Activated CD4-positive, alpha-beta memory T cell treated with anti-CD3 and anti-CD28 coated beads, Interleukin-2, amount 10 ng/mL, durations not matched to agents 7 days and 5 days (primary cell): ENCODE measurements around the gene HK1. TPM values are rescaled to one million over a fixed set of nuclear protein-coding genes. Genes with fewer than 3 reads are reported as not detected.
A peak's percentile ranks its signal among the peaks of the same experiment; 100 is the strongest.

Source experiments
- CTCF ChIA-PET: fragments of 350-600 bp; sonication (Branson Sonifier 250); formaldehyde crosslinking; loops from one replicate; lab custom pipeline; 2021; ENCODE audit warnings: antibody characterized with exemption, inconsistent platforms; lab: Charles Lee
- POLR2A ChIA-PET: fragments of 350-600 bp; sonication (Branson Sonifier 250); formaldehyde crosslinking; loops from one replicate; lab custom pipeline; 2021; ENCODE audit warnings: antibody characterized with exemption; lab: Charles Lee
- DNase-seq: peaks from one replicate; pipeline ENCODE4 v3.0.0-alpha.2; 2020
- H3K27ac Mint-ChIP-seq: one replicate; pipeline ENCODE4 v1.8.0; 2021; ENCODE audit warnings: mild to moderate bottlenecking, mixed read lengths
- H3K27me3 Mint-ChIP-seq: one replicate; pipeline ENCODE4 v1.8.0; 2021; ENCODE audit warnings: mixed read lengths
- H3K36me3 Mint-ChIP-seq: one replicate; pipeline ENCODE4 v1.8.0; 2021; ENCODE audit warnings: low read depth, mixed read lengths
- H3K4me1 Mint-ChIP-seq: one replicate; pipeline ENCODE4 v1.8.0; 2021; ENCODE audit warnings: mixed read lengths
- H3K4me3 Mint-ChIP-seq: one replicate; pipeline ENCODE4 v1.8.0; 2021; ENCODE audit warnings: mild to moderate bottlenecking, mixed read lengths
- H3K9me3 Mint-ChIP-seq: one replicate; pipeline ENCODE4 v1.8.0; 2021; ENCODE audit warnings: mixed read lengths
- total RNA-seq, 2 experiments: library from RNA; stranded (reverse); gene quantifications; one replicate each; pipeline ENCODE4 v1.2.3, GENCODE V29; 2021

The HK1 gene
- total RNA-seq, result 100 to 1,000 TPM; 142 to 146 TPM

- DNase-seq, result no peak
- no peak within 1 kb of the TSS for H3K27ac Mint-ChIP-seq
- H3K4me3 Mint-ChIP-seq, result no peak within 1 kb of the TSS
- H3K27me3 Mint-ChIP-seq, result peaks cover 20% of the 10 kb centered on the region
- no peaks in the 10 kb centered on the region for H3K36me3 Mint-ChIP-seq
- CTCF ChIA-PET, result no interaction called here
- no peaks in the 10 kb centered on the region for H3K4me1 Mint-ChIP-seq
- H3K9me3 Mint-ChIP-seq, result no peaks in the 10 kb centered on the region
- POLR2A ChIA-PET, result no interaction called here
Measured at GRCh38 chr10:69278446-69278963, at the start of gene HK1. HK1 (plus strand) TSS chr10:69278496.

DNA sequence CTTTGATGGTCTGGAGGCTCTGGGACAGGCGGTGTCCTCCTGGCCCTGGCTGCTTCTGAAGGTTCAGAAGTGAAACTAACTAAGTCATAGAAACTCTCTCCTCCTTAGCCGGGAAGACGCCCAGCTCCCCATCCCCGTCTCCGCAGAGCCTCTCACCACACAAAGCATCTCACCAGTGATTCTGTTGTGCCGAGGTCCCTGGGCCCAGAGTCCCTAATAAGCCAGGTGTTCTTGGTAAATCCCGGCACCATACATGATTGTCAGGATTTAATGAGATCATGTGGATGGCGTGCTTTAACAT, 48.7 kb upstream of the HK1 start:
- H3K4me3 Mint-ChIP-seq, result peak overlapping the region; percentile 76
- H3K27me3 Mint-ChIP-seq, result peaks cover 3% of the 10 kb centered on the region
- POLR2A ChIA-PET, result interaction anchor here (0.8 to 3.1 kb wide), 19 partner anchors 14 to 328 kb away, joined by 3 to 48 read pairs (median 4); partner anchors contain the start of gene SUPV3L1
- H3K9me3 Mint-ChIP-seq, result no peaks in the 10 kb centered on the region
- CTCF ChIA-PET, result interaction anchor here (0.7 to 2.8 kb wide), 9 partner anchors 9 to 225 kb away, joined by 3 to 17 read pairs (median 10); partner anchors contain the start of gene HKDC1
- peak overlapping the region; percentile 98 for H3K27ac Mint-ChIP-seq
- H3K4me1 Mint-ChIP-seq, result peaks cover 86% of the 10 kb centered on the region
- H3K36me3 Mint-ChIP-seq, result no peaks in the 10 kb centered on the region
- no peak for DNase-seq

GRCh38 chr10:69230128-69230527, 48.2 kb upstream of the HK1 start:
- no peaks in the 10 kb centered on the region for H3K36me3 Mint-ChIP-seq
- ChIA-PET POLR2A (interaction anchor here (0.9 to 3.1 kb wide), 11 partner anchors 14 to 178 kb away, joined by 3 to 48 read pairs (median 6); partner anchors contain the start of gene SUPV3L1), CTCF (interaction anchor here (1.7 to 2.8 kb wide), 4 partner anchors 10 to 163 kb away, joined by 8 to 17 read pairs (median 14); partner anchors contain the start of gene HKDC1)
- DNase-seq, result no peak
- H3K4me1 Mint-ChIP-seq, result peaks cover 82% of the 10 kb centered on the region
- no peaks in the 10 kb centered on the region for H3K9me3 Mint-ChIP-seq
- peaks cover 3% of the 10 kb centered on the region for H3K27me3 Mint-ChIP-seq
- H3K27ac Mint-ChIP-seq, result peak overlapping the region; percentile 98
- peak overlapping the region; percentile 76 for H3K4me3 Mint-ChIP-seq

- peaks cover 3% of the 10 kb centered on the region for H3K27me3 Mint-ChIP-seq
Measured at GRCh38 chr10:69232252-69232651, 46.0 kb upstream of the HK1 start.

GRCh38 chr10:69232736-69233480, 45.4 kb upstream of the HK1 start:
- peak; percentile 34 for DNase-seq

More at GRCh38 chr10:69232252-69232651, 46.0 kb upstream of the HK1 start:
- CTCF ChIA-PET, result interaction anchor here (1.0 to 1.8 kb wide), 4 partner anchors 9 to 275 kb away, joined by 3 to 9 read pairs (median 4); no protein-coding TSS in a partner anchor
- Mint-ChIP-seq H3K36me3 (no peaks in the 10 kb centered on the region), H3K4me3 (no peak overlapping the region), H3K4me1 (peaks cover 70% of the 10 kb centered on the region), H3K27ac (no peak overlapping the region), H3K9me3 (no peaks in the 10 kb centered on the region)
- POLR2A ChIA-PET, result interaction anchor here (0.8 to 2.1 kb wide), 6 partner anchors 10 to 144 kb away, joined by 3 to 6 read pairs (median 6); partner anchors contain the start of gene SRGN
- DNase-seq, result no peak

DNA sequence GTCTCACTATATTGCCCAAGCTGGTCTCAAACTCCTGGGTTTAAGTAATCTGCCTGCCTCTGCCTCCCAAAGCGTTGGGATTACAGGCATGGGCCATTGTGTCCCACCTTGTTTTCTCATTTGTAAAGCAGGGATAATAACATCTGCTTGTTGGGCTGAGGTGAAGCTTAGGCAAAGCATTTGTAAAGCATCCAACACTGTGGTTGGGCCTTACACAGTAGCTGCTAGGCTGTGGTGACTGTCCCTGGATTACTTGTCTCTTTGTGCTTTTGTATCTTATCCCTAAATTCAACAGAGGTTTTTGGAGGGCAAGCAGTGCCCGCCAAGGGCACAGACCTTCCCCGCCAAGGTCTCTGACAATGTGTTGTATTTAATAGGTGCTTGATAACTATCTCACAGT, 43.8 kb upstream of the HK1 start:
- peaks cover 3% of the 10 kb centered on the region for H3K27me3 Mint-ChIP-seq
- ChIA-PET CTCF (interaction anchor here (1.2 to 7.3 kb wide), 2 partner anchors 156 to 173 kb away, joined by 3 to 101 read pairs; no protein-coding TSS in a partner anchor), POLR2A (interaction anchor here (1.0 to 2.1 kb wide), 2 partner anchors 12 to 31 kb away, joined by 5 to 6 read pairs; no protein-coding TSS in a partner anchor)
- H3K4me1 Mint-ChIP-seq, result peaks cover 64% of the 10 kb centered on the region
- no peaks in the 10 kb centered on the region for H3K36me3 Mint-ChIP-seq
- no peak for DNase-seq
- H3K27ac Mint-ChIP-seq, result no peak overlapping the region
- H3K4me3 Mint-ChIP-seq, result no peak overlapping the region
- no peaks in the 10 kb centered on the region for H3K9me3 Mint-ChIP-seq

More at GRCh38 chr10:69232736-69233480, 45.4 kb upstream of the HK1 start:
- Mint-ChIP-seq H3K9me3 (no peaks in the 10 kb centered on the region), H3K4me1 (peaks cover 70% of the 10 kb centered on the region), H3K36me3 (no peaks in the 10 kb centered on the region), H3K27me3 (peaks cover 3% of the 10 kb centered on the region), H3K27ac (peak overlapping the region; percentile 50), H3K4me3 (peak overlapping the region; percentile 65)
- POLR2A ChIA-PET, result interaction anchor here (0.7 to 2.1 kb wide), 4 partner anchors 17 to 108 kb away, joined by 3 to 6 read pairs (median 6); no protein-coding TSS in a partner anchor
- CTCF ChIA-PET, result interaction anchor here (0.8 to 1.8 kb wide), 5 partner anchors 34 to 275 kb away, joined by 3 to 9 read pairs (median 3); no protein-coding TSS in a partner anchor

DNA sequence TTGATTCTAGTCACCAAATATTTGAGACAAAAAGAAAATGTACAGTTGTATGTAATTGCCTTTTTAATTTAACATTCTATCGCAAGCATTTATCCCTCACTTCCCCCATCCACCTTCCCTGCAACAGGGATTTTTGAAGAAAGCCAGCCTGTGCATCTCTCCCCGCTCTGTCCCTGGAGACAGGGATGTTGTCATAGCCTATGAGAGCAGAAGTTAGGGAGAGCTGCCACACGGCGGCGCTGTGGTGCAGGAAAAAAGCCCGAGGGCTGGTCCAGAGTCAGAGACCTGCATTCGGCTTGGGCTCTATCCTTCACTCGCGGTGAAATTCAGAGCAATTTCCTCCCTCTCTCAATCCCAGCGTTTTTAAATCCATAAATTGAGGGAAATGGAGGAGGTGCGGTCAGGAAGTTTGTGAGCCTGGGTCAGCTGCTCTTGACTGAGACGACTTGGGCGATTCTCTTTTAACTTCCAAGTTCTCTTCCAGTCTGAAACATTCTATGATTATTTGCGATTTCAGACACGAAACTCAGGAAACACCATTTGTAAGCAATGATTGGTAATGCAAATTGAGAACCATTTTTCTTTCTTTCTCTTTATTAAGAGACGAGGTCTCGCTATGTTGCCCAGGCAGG, 40.7 kb upstream of the HK1 start:
- Mint-ChIP-seq H3K36me3 (peaks cover 2% of the 10 kb centered on the region), H3K4me3 (no peak overlapping the region), H3K27me3 (no peaks in the 10 kb centered on the region), H3K27ac (no peak overlapping the region), H3K4me1 (peaks cover 63% of the 10 kb centered on the region), H3K9me3 (no peaks in the 10 kb centered on the region)
- POLR2A ChIA-PET, result no interaction called here
- CTCF ChIA-PET, result interaction anchor here (0.6 to 7.3 kb wide), 11 partner anchors 9 to 233 kb away, joined by 3 to 101 read pairs (median 5); no protein-coding TSS in a partner anchor
- peak; percentile 91 for DNase-seq

DNA sequence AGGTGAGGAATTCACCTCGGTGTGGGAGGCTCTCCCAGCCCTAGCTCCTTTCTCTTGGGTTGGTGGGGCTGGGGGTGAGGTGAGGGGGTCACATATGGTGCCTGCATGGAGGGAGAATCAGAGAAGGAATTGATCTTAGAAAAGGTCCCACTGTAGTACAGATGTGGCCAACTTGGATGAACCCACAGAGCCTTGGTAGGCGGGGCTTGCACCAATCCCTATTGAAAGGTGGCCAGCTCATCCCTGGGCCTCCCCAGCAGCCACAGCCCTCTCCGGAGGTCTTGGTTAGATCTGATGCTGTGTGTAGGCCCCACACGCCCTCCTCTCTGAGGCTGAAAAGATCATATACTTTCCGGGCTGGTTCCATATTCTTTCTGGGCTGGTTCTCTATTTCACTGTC, 39.2 kb upstream of the HK1 start:
- Mint-ChIP-seq H3K27ac (no peak overlapping the region), H3K9me3 (no peaks in the 10 kb centered on the region), H3K27me3 (no peaks in the 10 kb centered on the region), H3K36me3 (peaks cover 2% of the 10 kb centered on the region), H3K4me1 (peaks cover 55% of the 10 kb centered on the region), H3K4me3 (no peak overlapping the region)
- ChIA-PET POLR2A (interaction anchor here (0.9 to 2.2 kb wide), 3 partner anchors 57 to 153 kb away, joined by 3 to 9 read pairs (median 3); no protein-coding TSS in a partner anchor), CTCF (interaction anchor here (0.6 to 7.3 kb wide), 8 partner anchors 10 to 234 kb away, joined by 3 to 101 read pairs (median 5); no protein-coding TSS in a partner anchor)
- no peak for DNase-seq

DNA sequence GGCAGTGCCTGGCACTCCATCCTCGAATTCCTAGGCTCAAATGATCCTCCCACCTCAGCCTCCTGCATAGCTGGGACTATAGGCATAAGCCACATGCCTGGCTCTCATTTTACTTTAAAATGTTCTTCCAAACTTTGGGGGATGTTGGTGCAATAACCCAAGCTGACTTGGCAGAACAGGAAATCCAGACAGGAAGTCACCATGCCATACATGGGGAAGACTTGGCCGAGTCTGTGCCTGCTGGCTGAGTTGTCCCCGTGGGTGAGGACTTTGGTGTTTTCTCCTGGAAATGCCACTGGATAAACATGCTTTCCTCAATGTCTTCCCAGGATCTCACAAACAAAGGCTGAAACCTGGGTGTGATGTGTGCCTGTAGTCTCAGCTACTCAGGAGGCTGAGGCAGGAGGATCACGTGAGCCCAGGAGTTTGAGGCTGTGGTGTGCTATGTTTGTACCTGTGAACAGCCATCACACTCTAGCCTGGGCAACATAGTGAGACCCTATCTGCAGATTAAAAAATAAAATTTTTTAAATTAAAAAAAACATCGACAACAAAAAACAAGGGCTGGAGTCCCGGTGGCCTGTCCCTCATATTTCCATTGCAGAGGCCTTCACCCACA, 38.4 kb upstream of the HK1 start:
- no peak for DNase-seq
- Mint-ChIP-seq H3K27me3 (no peaks in the 10 kb centered on the region), H3K4me3 (no peak overlapping the region), H3K27ac (no peak overlapping the region), H3K9me3 (no peaks in the 10 kb centered on the region), H3K4me1 (peaks cover 52% of the 10 kb centered on the region), H3K36me3 (peaks cover 2% of the 10 kb centered on the region)
- CTCF ChIA-PET, result interaction anchor here (0.8 to 7.3 kb wide), 5 partner anchors 11 to 267 kb away, joined by 3 to 101 read pairs (median 11); no protein-coding TSS in a partner anchor
- POLR2A ChIA-PET, result interaction anchor here (0.9 to 2.2 kb wide), 2 partner anchors 151 to 153 kb away, joined by 3 to 9 read pairs; no protein-coding TSS in a partner anchor

DNA sequence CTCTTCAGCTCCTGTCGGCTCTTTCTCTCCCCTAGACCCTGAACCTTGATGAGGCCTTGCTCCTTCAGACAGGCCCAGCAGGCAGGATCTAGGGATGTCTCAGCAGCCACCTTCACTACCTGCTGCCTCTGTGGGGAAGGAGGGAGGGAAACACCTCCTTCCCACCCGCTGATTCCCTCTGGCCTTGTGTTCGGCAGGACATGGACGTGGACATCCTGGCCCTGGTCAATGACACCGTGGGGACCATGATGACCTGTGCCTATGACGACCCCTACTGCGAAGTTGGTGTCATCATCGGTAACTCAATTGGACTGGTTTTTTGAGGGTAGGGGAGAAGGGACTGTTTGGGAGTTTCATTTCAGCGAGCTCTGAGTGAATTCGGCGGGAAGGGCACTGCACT, 37.8 kb upstream of the HK1 start:
- no peak overlapping the region for H3K27ac Mint-ChIP-seq
- DNase-seq, result no peak
- no peaks in the 10 kb centered on the region for H3K27me3 Mint-ChIP-seq
- peaks cover 2% of the 10 kb centered on the region for H3K36me3 Mint-ChIP-seq
- no peak overlapping the region for H3K4me3 Mint-ChIP-seq
- H3K4me1 Mint-ChIP-seq, result peaks cover 50% of the 10 kb centered on the region
- ChIA-PET CTCF (interaction anchor here (0.8 to 7.3 kb wide), 4 partner anchors 12 to 267 kb away, joined by 3 to 101 read pairs (median 8); no protein-coding TSS in a partner anchor), POLR2A (interaction anchor here (2.2 kb wide), 1 partner anchor 152 kb away, joined by 9 read pairs; no protein-coding TSS in a partner anchor)
- no peaks in the 10 kb centered on the region for H3K9me3 Mint-ChIP-seq

DNA sequence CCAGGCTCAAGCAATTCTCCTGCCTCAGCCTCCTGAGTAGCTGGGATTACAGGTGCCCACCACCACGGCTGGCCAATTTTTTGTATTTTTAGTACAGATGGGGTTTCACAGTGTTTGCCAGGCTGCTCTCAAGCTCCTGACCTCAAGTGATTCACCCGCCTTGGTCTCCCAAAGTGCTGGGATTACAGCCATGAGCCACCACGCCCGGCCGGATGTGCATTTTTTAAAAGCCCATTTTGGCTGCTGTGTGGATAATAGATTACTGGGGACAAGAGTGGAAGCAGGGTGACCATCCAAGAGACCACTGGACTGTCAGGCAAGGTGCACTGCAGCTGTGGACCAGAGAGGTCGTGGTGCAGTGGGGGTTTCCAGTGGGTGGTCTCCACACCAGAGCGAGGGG, 36.7 kb upstream of the HK1 start:
- ChIA-PET CTCF (interaction anchor here (1.2 to 2.7 kb wide), 4 partner anchors 77 to 166 kb away, joined by 3 to 11 read pairs (median 6); no protein-coding TSS in a partner anchor), POLR2A (interaction anchor here (1.3 kb wide), 1 partner anchor 9 kb away, joined by 3 read pairs; no protein-coding TSS in a partner anchor)
- H3K4me3 Mint-ChIP-seq, result no peak overlapping the region
- H3K36me3 Mint-ChIP-seq, result peaks cover 2% of the 10 kb centered on the region
- no peaks in the 10 kb centered on the region for H3K9me3 Mint-ChIP-seq
- peaks cover 48% of the 10 kb centered on the region for H3K4me1 Mint-ChIP-seq
- no peak for DNase-seq
- no peaks in the 10 kb centered on the region for H3K27me3 Mint-ChIP-seq
- H3K27ac Mint-ChIP-seq, result no peak overlapping the region
